GM10847 (cell line): ENCODE measurements around the gene FANCI.

Experiments used
- POLR2A ChIP-seq: IDR thresholded peaks from 2 replicates; pipeline ENCODE4 v1.6.1; 2011; ENCODE audit not compliant: insufficient read length; ENCODE audit errors: extremely low read depth

FANCI gene

DNA sequence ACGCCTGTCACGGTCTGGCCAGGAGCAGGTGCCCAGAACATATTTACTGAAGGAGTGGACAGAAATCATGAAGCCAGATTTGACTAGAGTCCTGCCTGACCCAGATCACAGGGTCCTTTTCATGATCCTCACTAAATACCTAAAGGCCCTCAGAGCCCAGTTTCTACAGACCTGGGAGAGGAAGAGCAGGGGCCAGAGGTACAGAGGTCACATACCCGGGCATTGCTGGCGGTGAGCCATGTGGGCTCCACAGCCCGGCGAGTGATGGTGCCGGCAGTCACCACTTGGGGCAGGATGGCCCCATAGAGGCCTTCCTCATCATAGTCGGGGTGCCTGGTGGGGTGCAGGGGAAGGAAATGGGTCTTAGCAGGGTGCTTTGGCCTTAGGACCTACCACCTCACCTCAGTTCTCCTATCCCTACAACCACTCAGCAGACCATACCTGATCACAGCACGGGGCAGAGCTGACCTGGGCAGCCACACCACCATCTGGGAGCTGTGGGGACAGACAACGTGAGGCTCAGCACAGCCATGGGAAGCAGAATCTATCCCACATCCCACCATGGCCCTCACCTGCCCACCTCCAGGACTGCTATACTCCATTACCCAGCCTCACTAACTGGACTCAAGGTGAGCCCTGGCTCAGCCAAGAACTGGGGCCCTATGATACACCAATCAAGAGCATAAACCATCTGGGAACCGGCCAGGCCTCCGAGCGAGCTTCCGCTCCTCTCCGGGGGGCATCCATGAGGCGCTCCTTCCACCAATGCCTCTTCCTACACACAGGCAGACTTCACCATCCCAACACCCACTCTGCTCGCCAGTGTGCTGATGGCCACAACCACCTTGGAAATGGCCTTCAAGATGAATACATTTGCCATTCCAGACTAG, 78.0 kb downstream of the FANCI start:
- TF ChIP-seq POLR2A: no peak

DNA sequence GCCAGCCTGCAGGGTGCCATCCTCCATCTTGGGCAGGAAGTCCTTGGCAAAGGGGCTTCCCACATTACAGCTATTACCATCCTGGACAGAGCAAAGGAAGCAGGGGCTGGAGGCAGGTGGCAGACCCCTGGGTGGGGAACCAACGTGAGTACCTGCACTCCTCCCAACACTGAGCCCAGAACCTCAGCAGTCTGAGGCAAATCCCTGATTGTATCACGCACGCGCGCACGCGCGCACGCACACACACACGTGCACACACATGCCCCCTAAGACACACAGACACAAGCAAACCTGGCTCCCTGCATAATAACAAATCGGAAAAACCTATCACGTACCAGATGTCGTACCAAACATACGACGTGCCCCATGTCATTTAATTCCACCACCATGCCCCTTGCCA, 79.0 kb downstream of the FANCI start:
- TF ChIP-seq POLR2A: no peak

DNA sequence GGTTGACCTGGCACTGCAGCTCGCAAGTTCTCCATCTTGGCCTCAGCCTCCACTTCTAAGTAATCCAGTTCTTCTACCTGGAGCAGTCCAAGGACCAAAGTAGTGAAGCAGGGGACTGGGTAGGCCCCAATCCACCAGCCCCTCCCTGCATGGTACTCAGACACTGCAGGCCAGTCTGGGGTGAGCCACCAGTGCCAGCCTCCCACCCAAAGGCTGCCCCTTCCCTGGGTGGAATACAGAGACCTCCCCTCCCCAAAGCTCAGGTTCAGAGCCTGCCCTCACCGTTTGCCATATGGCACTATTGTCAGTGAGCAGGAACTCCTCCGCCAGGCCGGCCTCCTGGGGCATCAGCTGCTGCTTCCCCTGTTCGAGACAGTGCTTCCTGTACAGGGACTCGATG, 80.0 kb downstream of the FANCI start:
- no peak for TF ChIP-seq POLR2A

DNA sequence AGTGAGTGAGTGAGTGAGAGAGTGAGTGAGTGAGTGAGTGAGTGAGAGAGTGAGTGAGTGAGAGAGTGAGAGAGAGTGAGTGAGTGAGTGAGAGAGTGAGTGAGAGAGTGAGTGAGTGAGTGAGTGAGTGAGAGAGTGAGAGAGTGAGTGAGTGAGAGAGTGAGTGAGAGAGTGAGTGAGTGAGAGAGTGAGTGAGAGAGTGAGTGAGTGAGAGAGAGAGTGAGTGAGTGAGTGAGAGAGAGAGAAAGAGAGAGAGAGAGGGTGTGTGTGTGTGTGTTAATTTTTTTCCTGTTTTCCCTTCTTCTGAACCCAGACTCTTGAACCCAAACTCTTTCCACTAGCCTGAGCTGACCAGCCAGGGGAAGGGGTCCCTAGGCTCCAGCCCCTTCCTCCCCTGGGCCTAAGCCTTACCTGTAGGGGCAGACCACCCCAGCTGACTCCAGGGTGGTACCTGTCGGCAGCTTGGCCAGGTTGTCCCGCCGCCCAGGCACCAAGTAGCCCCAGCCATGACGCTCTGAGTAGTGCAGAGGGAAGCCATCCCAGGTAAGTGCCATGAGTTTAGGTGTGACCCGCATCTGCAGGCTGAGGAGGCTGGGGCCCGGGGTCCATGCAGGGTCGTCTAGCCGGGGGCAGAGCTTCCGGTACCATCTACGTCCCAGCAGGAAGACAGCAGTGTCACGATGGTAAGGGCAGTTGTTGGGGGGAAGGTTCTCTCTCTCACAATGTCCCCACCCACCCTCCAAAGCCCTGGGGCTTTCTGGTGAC, 81.4 kb downstream of the FANCI start:
- TF ChIP-seq POLR2A: no peak

DNA sequence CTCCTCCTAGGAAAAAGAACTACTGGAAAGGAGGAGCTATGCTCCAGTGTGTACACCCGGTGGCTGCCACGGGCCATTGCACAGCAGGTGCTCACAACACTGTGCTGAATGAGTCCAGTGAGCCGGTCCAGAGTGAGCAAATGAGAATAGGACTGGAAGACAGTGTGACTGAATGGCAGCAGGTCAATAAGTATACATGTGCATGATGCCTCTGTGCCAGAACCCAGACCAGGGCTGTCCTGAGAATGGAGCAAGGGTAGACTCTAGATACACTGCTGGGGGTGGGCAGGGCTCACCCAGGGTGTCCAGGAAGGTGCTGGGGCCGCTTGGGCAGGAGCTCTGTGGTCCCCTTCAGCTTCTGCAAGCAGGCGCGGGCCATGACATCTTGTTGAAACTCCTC, 82.5 kb downstream of the FANCI start:
- TF ChIP-seq POLR2A: no peak

DNA sequence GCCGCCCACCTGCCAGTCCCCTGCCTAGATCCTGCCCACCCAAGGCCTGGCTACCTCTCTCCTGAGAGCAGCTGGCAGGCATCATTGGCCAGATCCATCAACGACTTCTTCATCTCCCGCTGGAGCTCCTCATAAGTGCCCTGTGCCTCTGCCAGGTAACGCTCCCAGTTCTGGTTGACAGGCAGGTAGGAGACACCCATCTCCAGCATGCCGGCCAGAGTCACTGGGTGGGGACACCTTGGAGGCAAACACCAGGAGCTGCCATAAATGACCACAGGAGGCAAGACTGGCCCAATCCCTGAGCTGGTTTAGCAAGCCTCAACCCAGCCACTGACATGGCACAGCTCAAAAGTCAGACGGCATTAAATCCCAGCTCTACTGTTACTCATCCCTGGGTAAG, 83.3 kb downstream of the FANCI start:
- TF ChIP-seq POLR2A: no peak

DNA sequence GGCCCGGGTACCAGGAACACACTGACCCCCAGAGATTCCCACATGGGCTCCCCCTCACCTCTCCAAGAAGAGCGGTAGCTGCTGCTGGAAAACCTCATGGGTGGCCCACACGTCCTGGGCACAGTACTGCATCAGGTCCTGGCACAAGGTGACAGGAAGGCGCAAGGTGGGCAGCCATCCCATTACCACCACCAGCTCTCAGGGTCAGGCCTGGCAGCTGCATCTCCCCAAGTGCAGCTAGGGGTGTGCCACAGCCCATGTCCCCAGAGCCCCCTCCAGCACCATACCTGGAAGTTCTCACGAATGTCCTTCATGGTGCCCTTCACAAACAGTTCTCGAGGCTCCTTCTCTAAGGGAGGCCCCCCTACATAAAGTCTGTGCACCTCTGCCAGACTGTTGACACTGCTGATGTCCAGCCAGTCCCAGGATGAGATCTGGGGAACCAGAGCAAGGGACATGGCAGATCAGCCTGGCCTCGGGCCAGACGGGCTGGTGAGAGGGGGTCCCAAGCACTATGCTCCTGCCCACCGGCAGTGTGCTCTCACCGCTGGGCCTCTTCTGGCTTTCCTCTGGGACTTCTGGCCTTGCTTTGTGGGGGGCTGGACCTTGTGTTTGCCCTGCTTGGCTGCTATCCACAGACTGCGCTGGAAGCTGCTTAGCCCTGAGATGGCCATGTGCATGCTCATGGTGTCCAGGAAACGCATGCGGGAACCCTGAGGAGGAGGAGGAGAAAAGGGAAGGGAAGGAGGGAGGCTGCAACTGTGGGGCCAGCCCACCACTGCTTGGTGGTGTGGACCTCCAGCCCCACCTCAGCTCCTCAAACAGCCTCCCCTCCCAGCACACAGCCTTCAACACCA, 84.8 kb downstream of the FANCI start:
- no peak for TF ChIP-seq POLR2A

DNA sequence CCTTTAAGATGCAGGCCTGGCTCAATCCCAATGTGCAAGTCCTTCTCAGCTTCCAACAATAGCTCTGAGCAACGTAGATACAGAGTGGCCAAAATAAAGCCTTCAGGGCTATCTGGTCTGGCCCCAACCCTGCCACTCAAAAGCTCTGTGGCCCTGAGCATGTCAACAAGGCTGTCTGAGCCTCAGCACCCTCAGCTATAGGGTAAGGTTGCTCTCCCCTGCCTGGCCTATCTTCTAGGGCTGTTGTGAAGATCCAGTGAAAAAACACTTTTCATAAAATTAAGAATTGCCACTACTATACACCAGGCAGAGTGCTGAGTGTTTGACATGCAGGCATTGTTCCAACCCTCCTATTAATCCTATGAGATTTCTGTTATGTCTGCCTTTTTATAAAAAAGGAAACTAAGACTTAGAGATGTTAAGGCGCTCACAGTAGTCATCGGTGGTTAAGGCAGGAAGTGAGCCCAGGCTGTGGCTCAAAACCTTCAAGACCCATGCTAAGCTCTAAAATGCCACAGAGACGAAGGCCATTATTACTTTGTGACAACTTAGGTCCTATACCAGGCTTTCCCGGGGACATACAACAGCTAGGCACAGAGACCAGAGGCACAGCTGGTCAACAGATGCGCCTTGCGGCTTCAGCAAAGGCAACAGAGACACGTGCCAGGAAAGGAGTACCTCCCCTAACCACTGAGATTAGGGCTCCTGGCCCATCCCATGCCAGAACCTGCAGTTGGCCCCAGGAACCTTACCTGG, 85.7 kb downstream of the FANCI start:
- TF ChIP-seq POLR2A: no peak

DNA sequence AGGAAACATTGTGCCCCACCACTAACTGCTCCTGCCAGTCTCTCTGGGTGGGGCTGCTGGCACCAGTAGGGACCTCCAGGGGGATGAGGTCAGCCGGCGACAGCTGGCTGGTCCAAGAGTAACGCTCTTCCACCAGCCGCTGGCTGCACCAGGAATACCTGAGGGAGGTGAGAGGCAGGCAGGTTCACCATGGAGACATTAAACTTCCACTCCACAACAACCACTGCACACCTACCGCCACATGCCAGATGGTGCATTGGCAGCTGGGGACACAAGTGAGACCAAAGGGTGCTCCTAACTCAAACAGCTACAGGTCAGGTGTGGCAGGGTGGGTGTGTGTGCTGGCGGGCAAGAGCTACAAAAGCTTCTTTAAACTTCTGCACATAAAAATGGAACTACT, 86.3 kb downstream of the FANCI start:
- TF ChIP-seq POLR2A: no peak

DNA sequence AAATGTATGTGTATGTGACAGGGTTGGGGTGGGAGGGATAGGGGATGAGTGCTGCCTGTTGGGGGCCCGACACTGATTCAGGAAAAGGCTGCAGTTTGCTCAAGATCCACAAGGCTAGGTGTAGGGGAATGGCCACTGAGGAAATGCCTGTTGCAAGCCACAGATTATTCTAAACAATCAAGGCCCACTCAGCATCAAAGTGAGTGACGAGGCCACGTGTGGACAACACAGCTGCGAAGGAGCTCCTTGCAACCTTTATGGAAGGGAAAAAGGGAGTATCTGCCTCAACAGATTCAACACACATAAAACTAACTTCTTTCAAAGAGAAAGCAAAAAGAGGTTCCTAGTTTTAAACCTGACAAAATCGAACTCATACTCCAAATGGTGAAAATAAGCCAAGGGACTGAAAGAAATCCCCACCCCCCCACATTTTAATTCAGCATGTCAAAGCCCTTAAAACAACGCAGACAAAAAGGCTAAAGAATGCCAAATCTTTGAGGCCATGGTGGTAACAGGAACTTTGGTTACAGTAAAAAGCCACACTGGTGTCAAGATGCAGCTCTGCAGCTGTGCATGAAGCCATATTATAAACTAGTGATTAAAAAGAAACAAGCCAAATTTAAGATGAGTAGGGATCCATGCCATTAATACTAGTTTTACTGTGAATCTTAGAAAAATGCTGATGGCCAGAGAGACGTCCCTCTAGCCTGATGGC, 87.3 kb downstream of the FANCI start:
- TF ChIP-seq POLR2A: no peak

DNA sequence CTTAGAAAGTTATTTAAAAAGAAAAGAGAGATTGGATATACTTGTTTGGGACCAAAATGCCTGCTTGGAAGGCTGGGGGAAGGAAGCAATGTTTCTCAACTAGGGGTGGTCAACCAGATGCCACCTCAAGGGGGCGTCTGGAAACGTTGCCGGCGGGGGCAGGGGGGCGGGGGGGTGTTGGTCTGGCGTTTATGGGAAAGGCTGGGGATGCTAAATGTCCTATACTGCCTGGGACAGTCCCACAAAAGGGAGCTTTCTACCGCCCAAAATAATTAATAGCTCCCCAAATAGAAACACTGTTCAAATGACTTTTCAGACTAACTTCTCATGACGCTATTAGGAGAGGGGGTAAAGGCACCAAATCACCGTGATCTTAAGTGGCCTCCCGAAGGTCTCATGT, 88.7 kb downstream of the FANCI start:
- no peak for TF ChIP-seq POLR2A

DNA sequence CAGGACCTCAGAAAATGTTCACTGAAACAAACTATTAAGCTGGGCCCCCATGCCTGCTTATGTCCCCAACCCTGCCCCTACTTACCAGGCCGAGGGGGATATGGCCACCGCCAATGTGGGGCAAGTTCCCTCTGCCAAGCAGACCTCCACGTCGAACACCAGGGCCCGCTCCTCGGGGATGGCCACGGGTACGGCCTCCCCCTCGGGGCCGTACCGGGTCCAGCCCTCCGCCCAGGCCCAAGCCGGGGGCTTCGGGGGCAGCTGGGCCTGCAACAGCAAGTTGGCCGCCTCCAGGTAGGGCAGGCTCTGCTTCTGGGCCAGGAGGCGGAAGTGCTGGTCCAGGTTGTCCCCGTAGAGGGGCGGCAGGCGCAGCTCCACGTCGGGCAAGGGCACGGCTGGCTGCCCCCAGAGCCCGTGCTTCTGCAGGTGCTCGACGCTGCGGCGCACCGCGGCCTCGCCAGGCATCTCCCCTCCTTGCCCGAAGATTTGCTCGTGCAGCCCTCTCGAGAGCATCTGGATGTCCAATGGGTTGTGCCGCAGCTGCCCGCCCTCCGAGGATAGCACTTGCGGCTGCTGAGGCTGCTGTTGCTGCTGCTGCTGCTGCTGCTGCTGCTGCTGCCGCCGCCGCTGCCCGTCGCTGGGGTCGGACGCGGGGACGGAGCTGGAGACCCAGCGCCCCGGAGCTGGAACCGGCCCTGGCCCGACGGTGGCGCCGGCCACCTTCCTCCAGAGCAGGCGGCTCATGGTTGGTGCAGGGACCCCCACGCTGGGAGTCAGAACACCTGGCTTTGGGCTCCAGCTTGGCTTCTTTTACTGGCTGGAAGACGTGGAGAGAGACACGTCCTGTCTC, 89.5 kb downstream of the FANCI start:
- no peak for TF ChIP-seq POLR2A

DNA sequence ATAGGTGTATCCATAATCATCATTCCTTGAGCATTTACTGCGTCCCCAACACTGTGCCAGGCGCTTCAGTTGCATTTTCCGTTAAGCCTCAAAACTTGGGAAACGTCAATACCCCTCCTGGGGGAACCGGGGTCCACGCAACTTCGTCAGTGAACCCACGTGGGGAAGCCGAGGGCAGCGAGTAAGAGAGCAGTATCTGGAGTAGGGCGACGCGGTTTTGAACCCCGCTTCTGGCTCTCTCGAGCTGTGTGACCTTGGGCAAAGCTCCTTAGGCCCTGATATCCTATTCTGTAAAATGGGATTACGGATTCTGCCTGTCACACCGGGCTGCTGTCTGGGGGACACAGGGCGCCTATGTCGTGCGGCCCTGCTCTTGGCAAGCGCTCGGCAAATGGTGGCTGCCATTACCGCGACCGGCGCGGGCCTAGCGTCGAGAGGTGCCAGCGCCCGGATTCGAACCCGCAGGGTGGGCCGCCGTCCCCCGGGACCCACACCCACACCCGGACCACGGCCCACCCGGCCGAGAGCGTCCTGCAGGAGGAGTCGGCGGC, 90.3 kb downstream of the FANCI start:
- TF ChIP-seq POLR2A: no peak
